HG03558 (cell line): ENCODE results near the gene B3GAT2.

Experiments
- ATAC-seq: cut with Tn5 transposase; IDR thresholded peaks from one replicate; pipeline ENCODE4 v1.9.1; 2021; ENCODE audit warnings: moderate number of reproducible peaks; ENCODE audit not compliant: unreplicated experiment; ENCODE audit errors: extremely low read depth

The B3GAT2 gene

GRCh38 chr6:70903665-70904452 is 53.0 kb downstream of the B3GAT2 start:
- no peak for ATAC-seq

- no peak for ATAC-seq
Measured at GRCh38 chr6:70901324-70901723, 55.5 kb downstream of the B3GAT2 start.

GRCh38 chr6:70900047-70900446 is 56.8 kb downstream of the B3GAT2 start:
- ATAC-seq: no peak

- ATAC-seq: no peak
Measured at GRCh38 chr6:70894001-70894400, 62.9 kb downstream of the B3GAT2 start.

- ATAC-seq: no peak
Measured at GRCh38 chr6:70889270-70889669, 67.6 kb downstream of the B3GAT2 start.

- no peak for ATAC-seq
Measured at GRCh38 chr6:70886661-70887060, 70.2 kb downstream of the B3GAT2 start.

- ATAC-seq: no peak
Measured at GRCh38 chr6:70886071-70886470, 70.8 kb downstream of the B3GAT2 start.

- no peak for ATAC-seq
Measured at GRCh38 chr6:70884074-70884983, 72.5 kb downstream of the B3GAT2 start.

GRCh38 chr6:70879496-70879895 is 77.4 kb downstream of the B3GAT2 start:
- ATAC-seq: no peak

GRCh38 chr6:70874181-70874913 is 82.5 kb downstream of the B3GAT2 start:
- ATAC-seq: no peak

- no peak for ATAC-seq
Measured at GRCh38 chr6:70872469-70872868, 84.4 kb downstream of the B3GAT2 start.

GRCh38 chr6:70864401-70864800 is 92.5 kb downstream of the B3GAT2 start:
- ATAC-seq: no peak

GRCh38 chr6:70863343-70863742 is 93.5 kb downstream of the B3GAT2 start:
- ATAC-seq: no peak

- no peak for ATAC-seq
Measured at GRCh38 chr6:70860920-70861319, 95.9 kb downstream of the B3GAT2 start.

GRCh38 chr6:70860045-70860444 is 96.8 kb downstream of the B3GAT2 start:
- ATAC-seq: no peak

- peak; percentile 99 for ATAC-seq
Measured at GRCh38 chr6:70857387-70858077, 99.3 kb downstream of the B3GAT2 start.

- ATAC-seq: no peak
Measured at GRCh38 chr6:70852667-70853246, 104.1 kb downstream of the B3GAT2 start.

GRCh38 chr6:70849348-70850069 is 107.4 kb downstream of the B3GAT2 start:
- no peak for ATAC-seq
